RCC 7860 (cell line): ENCODE data around the gene ATF3.

Source experiments
- DNase-seq: peaks from one replicate; pipeline ENCODE4 v3.0.0-alpha.2; 2015; ENCODE audit warnings: low spot score
- FAIRE-seq: peaks from 2 replicates; lab custom pipeline; 2012; peaks lifted over from hg19 to GRCh38; lab: Jason Lieb, UNC

The ATF3 gene, protein sequence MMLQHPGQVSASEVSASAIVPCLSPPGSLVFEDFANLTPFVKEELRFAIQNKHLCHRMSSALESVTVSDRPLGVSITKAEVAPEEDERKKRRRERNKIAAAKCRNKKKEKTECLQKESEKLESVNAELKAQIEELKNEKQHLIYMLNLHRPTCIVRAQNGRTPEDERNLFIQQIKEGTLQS

GRCh38 chr1:212608392-212608958 is at the start of gene ATF3:
Gene ATF3, plus strand, starts transcription at chr1:212608761. Its CDS starts 6,261 bp downstream, at chr1:212615022.
- FAIRE-seq (peak; percentile 87), DNase-seq (peak; percentile 99)

GRCh38 chr1:212559929-212560328 is 48.6 kb upstream of the ATF3 start:
- no peak for FAIRE-seq

DNA sequence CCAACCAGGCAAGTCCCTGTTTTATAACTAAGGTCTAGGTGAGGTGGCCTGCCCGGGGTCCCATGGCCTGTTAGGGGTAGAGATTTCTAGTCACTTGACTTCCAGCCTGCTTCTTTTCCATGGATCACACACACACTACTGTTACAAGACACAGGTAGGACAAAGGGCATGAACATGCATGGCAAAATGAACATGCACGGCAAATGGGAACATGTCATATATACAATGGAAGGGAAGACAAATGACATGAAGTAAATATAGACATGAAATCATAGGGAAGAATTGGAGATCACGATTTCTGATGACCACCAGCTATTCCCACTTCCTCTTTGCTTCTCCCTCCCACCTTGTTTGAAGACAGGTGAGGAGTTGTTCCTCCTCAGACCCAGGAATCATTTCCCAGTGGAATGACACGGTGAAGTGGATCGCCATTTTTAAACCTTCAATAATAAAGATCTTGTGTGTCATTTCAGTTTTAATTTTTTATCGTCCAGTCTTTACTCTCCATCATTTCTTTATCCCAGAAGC is 47.6 kb upstream of the ATF3 start:
- DNase-seq (no peak), FAIRE-seq (no peak)

More at GRCh38 chr1:212559929-212560328, 48.6 kb upstream of the ATF3 start:
- DNase-seq, result no peak

DNA sequence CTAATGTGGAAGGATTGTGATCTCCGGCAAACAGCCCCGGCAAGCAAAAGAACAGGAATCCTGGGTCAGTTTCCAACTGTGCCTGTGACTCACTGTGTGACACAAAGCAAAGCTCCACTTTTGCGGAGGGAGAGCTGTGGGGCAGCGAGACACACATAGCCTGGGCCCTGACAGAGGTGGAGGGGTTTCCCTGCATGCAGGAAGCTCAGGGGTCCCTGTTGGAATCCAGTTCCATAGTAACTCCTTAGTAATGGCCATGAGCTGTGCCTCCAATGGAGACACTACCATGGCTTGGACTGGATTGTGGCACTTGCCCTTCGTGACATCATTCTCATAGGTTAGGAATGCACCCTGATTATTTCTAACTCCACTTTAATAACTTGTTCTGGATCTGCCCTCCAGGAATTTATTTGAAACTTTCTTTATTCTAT is 47.0 kb upstream of the ATF3 start:
- peak; percentile 51 for FAIRE-seq
- peak; percentile 70 for DNase-seq

DNA sequence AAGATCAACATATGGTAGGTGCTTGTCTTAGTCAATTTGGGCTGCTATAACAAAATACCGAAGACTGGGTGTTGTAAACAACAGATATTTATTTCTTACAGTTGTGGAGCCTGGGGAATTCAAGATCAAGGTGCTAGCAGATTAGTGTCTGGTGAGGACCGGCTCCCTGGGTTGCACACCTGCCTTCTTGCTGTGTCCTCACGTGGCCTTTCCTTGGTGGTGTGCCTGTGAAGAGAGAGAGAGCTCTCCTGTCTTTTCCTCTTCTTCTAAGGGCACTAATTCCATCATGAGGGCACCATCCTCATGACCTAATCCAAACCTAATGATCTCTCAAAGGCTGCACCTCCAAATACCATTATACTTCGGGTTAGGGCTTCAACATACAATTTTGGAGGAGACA is 45.8 kb upstream of the ATF3 start:
- no peak for FAIRE-seq
- DNase-seq, result no peak

GRCh38 chr1:212565079-212565478 is 43.5 kb upstream of the ATF3 start:
- no peak for DNase-seq
- no peak for FAIRE-seq

GRCh38 chr1:212565571-212566305 is 42.8 kb upstream of the ATF3 start:
- DNase-seq, result no peak
- no peak for FAIRE-seq

- FAIRE-seq, result peak; percentile 67
Measured at GRCh38 chr1:212566522-212567479, 41.8 kb upstream of the ATF3 start.

DNA sequence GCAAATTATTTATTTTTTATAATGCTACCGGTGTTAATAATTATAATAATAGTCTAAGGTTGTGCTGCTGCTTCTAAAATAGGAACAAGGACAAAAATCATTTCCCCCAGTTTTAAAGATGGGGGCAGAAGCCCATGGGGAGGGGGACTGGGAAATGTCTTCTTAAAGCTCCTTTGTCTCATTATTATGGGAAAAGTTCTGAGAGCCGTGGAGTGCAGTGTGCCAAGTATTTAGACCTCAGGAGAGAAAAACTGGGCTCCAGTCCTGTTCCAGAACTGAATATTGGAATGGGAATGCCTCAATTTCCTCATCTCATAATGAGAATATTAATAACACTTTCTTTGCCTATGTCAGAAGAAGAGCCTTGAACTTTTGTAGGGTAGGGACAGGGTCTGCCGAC is 40.9 kb upstream of the ATF3 start:
- DNase-seq, result no peak
- no peak for FAIRE-seq

More at GRCh38 chr1:212566522-212567479, 41.8 kb upstream of the ATF3 start:
- peak; percentile 65 for DNase-seq

GRCh38 chr1:212568978-212569537 is 39.5 kb upstream of the ATF3 start:
- no peak for FAIRE-seq
- DNase-seq, result no peak

- DNase-seq (no peak), FAIRE-seq (no peak)
Measured at GRCh38 chr1:212574732-212575131, 33.8 kb upstream of the ATF3 start.

- DNase-seq, result no peak
- no peak for FAIRE-seq
Measured at GRCh38 chr1:212575333-212575732, 33.2 kb upstream of the ATF3 start.

GRCh38 chr1:212578041-212578440 is 30.5 kb upstream of the ATF3 start:
- DNase-seq (no peak), FAIRE-seq (no peak)

DNA sequence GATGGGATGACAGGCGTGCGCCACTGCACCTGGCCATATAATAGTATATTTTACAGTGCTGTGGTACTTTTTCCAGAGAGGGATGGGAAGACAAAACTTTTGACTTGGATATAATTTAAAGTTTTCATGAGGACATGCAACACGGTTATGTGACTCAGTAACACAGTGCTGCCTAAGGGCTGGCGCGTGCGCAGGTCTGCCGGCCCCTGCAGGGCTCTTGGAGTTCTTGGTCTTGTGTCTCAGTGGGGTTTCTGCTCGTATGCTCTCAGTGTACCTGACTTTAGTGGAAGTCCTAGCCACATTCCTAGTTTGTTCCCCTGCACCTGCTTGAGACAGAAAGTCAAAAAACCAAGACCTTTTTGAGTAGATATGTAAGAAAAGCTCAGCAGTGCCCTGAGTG is 27.5 kb upstream of the ATF3 start:
- FAIRE-seq, result no peak
- no peak for DNase-seq

GRCh38 chr1:212582291-212582690 is 26.3 kb upstream of the ATF3 start:
- DNase-seq (no peak), FAIRE-seq (no peak)

DNA sequence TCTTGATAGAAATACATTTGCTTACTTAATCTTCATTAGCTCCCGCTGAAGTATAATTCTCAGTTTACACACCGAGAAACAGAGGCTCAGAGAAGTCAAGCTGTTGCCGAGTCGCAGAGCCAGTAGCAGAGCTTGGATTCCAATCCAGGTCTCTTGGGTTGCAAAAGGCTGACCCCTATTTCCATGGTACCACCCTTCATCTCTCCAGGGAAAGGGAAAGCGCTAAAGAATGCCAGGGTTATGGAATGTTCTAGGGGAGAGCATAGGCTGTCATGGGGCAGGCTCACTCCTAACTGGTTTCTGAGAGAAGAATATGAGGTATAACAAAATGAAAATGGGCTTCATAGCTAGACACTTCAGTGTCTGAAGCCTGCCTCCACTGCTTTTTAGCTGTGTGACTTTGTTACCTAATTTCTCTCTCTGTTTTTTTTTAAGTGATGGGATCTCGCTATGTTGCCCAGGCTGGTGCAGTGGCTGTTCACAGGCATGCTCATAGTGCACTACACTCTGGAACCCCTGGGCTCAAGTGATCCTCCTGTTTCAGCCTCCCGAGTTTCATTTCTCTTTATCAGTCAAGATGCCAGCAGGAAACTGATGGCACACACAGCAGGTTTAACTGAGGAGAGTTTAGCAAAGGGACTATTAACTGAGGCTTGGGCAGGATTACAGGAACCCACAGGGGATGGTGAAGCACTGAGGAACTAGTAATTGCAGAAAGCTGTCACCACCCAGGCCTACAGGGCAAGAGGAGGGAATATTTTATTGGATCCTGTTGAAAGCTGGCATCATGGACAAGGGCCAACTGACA is 25.5 kb upstream of the ATF3 start:
- FAIRE-seq, result no peak

GRCh38 chr1:212583643-212584042 is 24.9 kb upstream of the ATF3 start:
- DNase-seq (no peak), FAIRE-seq (no peak)

More for the DNA sequence above, 25.5 kb upstream of the ATF3 start:
- no peak for DNase-seq

- FAIRE-seq (no peak), DNase-seq (no peak)
Measured at GRCh38 chr1:212584092-212584886, 24.3 kb upstream of the ATF3 start.

- DNase-seq (no peak), FAIRE-seq (no peak)
Measured at GRCh38 chr1:212585210-212585609, 23.4 kb upstream of the ATF3 start.
